Ascending aorta (tissue), 2 donors: Measurements from ENCODE around the gene ADAM15. TPM values are rescaled to one million over a fixed set of nuclear protein-coding genes. Genes with fewer than 3 reads are reported as not detected.

Experiments
- DNase-seq, 2 donors: peaks; one replicate each; pipeline ENCODE4 v3.0.0-alpha.2; 2019; ENCODE audit warnings: low spot score in 2 of 2
- H3K27ac ChIP-seq, 2 donors: fragments of 200-600 bp; sonication (generic); one replicate each; pipeline ENCODE4 v1.5.1; 2016 to 2017; ENCODE audit warnings: mild to moderate bottlenecking in 1 of 2
- H3K27me3 ChIP-seq: fragments of 200-600 bp; sonication (generic); one replicate; pipeline ENCODE4 v1.5.1; 2017
- H3K36me3 ChIP-seq, 2 donors: fragments of 200-600 bp; sonication (generic); one replicate each; pipeline ENCODE4 v1.5.1; 2016
- H3K4me1 ChIP-seq, 2 donors: fragments of 200-600 bp; sonication (generic); one replicate each; pipeline ENCODE4 v1.5.1; 2016 to 2017; ENCODE audit warnings: mild to moderate bottlenecking in 1 of 2
- H3K4me3 ChIP-seq, 2 donors: fragments of 200-600 bp; sonication (generic); one replicate each; pipeline ENCODE4 v1.5.1; 2016 to 2017; ENCODE audit warnings: mild to moderate bottlenecking in 1 of 2
- H3K9me3 ChIP-seq, 2 donors: fragments of 200-600 bp; sonication (generic); one replicate each; pipeline ENCODE4 v1.5.1; 2016
- intact Hi-C: fragments of 100-400 bp; cut with DNase I; formaldehyde crosslinking; loops from one replicate; pipeline ENCODE4 v1.15.1; 2023
- total RNA-seq: library from RNA; depleted of rRNA; stranded (reverse); fragments of >200 nt; gene quantifications from one replicate; pipeline ENCODE4 v1.1.0, GENCODE V29; 2016
- TF ChIP-seq, protein P1 (sequence below), 3 experiments: fragments of 200-600 bp in 2 of 3; fragments of 450-650 bp in 1 of 3; sonication (generic) in 2 of 3; IDR thresholded peaks; one replicate each; pipeline ENCODE4 v1.5.1; 2016 to 2019; ENCODE audit warnings: antibody characterized with exemption in 3 of 3, mild to moderate bottlenecking in 1 of 3, moderate library complexity in 1 of 3

Gene ADAM15
- total RNA-seq, 1 donor from 2014 or later = 610 TPM

DNA sequence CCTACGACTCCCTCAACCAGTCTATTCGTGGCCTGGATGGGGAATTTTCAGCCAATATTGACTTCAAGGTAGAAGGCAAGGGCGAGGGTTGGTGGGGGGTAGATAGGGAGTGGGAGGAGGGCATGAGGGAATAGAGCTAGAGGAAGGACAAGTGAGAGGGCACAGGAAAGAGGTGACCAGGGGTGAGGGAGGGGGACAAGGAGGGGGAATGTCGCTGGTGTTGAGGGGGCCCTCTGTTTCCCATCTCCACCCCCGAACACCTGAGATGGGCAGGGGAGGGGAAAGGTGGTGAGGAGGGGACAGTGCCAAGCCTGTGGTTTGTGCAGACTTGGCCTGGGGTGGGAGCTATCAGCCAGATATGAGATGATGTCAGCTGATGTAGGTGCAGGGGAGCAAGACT is 8.3 kb upstream of the ADAM15 start:
- H3K4me1 ChIP-seq = no peaks in the 10 kb centered on the region
- H3K4me3 ChIP-seq = no peak overlapping the region
- no peaks in the 10 kb centered on the region for H3K36me3 ChIP-seq
- H3K27ac ChIP-seq = no peak overlapping the region
- no peaks in the 10 kb centered on the region for H3K27me3 ChIP-seq
- intact Hi-C loops = no loop called here
- H3K9me3 ChIP-seq = no peaks in the 10 kb centered on the region
- DNase-seq = no peak
- TF ChIP-seq, protein P1, sequence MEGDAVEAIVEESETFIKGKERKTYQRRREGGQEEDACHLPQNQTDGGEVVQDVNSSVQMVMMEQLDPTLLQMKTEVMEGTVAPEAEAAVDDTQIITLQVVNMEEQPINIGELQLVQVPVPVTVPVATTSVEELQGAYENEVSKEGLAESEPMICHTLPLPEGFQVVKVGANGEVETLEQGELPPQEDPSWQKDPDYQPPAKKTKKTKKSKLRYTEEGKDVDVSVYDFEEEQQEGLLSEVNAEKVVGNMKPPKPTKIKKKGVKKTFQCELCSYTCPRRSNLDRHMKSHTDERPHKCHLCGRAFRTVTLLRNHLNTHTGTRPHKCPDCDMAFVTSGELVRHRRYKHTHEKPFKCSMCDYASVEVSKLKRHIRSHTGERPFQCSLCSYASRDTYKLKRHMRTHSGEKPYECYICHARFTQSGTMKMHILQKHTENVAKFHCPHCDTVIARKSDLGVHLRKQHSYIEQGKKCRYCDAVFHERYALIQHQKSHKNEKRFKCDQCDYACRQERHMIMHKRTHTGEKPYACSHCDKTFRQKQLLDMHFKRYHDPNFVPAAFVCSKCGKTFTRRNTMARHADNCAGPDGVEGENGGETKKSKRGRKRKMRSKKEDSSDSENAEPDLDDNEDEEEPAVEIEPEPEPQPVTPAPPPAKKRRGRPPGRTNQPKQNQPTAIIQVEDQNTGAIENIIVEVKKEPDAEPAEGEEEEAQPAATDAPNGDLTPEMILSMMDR (IDR thresholded peaks at IDR 0.05) = no peak

DNA sequence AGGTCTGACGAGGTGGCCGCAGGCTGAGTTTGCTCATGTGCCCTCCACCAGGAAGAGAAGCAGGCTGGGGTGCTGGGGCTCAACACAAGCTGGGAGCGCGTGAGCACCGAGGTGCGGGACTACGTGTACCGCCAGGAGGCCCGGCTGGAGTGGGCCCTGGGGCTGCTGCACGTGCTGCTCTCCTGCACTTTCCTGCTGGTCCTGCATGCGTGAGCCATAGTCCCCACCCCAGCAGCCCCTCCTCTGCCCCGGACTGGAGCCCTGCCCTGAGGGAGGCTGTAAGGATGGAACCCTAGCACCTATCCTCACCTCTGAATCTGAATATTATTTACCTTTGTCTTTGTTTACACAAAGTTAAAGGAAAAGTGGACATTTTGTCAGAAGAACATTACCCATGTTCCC is 7.8 kb upstream of the ADAM15 start:
- no peaks in the 10 kb centered on the region for H3K36me3 ChIP-seq
- no peak overlapping the region for H3K27ac ChIP-seq
- no peaks in the 10 kb centered on the region for H3K9me3 ChIP-seq
- TF ChIP-seq, protein P1 (IDR thresholded peaks at IDR 0.05) = no peak
- no peak for DNase-seq
- no peaks in the 10 kb centered on the region for H3K4me1 ChIP-seq
- no peak overlapping the region for H3K4me3 ChIP-seq
- no peaks in the 10 kb centered on the region for H3K27me3 ChIP-seq
- intact Hi-C loops = no loop called here

DNA sequence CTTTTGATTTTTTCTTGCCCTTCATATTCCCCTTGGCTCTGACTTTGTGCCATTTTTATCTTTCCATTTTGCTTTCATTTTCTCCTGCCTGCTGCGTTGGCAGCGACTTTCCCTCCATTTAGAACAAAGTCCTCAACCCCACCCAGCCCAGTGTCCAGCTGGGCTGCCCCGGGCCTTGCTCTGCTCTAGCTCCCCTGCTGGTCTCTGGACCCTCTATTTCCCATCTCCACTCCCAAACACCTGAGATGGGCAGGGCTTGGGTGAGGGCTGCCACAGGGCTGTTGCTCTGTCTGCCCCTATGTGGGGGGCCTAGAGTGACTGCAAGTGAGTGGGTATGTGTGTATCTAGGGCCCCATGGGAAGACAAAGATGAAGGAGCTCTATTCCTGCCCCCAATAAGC is 7.3 kb upstream of the ADAM15 start:
- Histone ChIP-seq H3K4me1 (no peaks in the 10 kb centered on the region), H3K27me3 (no peaks in the 10 kb centered on the region), H3K27ac (no peak overlapping the region), H3K9me3 (no peaks in the 10 kb centered on the region), H3K36me3 (no peaks in the 10 kb centered on the region), H3K4me3 (no peak overlapping the region)
- TF ChIP-seq, protein P1 (IDR thresholded peaks at IDR 0.05) = no peak
- DNase-seq = no peak
- intact Hi-C loops = no loop called here

DNA sequence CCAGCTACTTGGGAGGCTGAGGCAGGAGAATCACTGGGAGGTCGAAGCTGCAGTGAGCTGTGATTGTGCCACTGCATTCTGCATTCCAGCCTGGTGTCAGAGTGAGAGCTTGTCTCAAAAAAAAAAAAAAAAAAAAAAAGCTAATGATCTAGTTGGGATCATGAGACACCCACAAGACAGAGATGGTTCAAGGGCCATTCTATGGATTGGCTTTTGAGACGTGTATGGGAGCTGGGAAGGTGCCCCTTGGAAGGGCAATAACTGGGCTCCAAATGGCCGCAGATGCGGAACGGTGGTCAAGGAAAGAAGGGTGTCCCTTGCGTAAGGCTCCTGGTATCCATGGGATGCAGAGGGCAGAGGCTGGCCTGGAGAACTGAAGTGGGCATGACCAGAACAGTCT is 6.8 kb upstream of the ADAM15 start:
- Histone ChIP-seq H3K27me3 (no peaks in the 10 kb centered on the region), H3K4me1 (no peaks in the 10 kb centered on the region), H3K9me3 (no peaks in the 10 kb centered on the region), H3K27ac (no peak overlapping the region), H3K4me3 (no peak overlapping the region), H3K36me3 (no peaks in the 10 kb centered on the region)
- TF ChIP-seq, protein P1 (IDR thresholded peaks at IDR 0.05) = no peak
- DNase-seq = no peak
- intact Hi-C loops = no loop called here

DNA sequence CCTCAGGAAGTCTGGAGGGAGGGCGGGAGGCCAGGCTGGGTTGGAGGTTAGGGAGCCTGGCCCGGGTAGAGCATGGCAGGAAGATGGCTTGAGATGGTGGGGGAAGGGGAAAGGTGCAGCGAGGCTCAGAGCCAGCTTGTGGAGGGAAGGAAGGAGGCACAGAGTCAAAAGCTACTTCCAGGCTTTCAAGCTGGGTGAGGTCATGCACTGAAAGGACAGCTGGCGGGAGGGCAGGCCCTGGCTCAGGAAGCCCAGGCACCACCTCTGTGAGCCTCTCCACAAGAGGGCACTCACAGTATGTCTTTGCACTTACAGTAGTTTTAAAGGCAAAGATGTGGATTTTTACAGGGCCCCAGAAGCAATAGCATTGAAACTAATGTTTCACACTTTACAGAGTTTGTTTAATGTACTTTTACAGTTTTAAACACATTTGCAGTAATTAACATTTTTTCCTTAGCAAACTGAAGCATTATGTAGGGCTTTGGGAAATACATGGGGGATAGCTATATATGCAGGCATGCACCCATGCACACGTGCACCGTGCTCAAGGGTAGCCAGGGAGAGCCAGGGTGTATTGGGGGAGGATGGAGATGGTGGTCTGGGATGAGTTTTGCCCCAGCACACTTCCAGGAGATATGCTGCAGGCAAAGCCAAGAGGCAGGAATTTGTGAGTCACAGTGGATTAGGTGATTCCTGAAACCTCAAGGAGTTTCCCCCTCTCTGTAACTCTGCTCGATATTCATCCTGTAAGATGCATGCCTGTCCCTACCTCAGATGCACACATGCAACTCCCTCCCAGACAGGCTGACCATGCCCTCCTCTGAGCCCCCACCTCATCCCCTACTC is 6.1 kb upstream of the ADAM15 start:
- TF ChIP-seq, protein P1 (IDR thresholded peaks at IDR 0.05) = peak; percentile 54 to 83 (median 72)
- intact Hi-C loops = loop anchor here (1.0 kb wide), 2 partner anchors 16 to 39 kb away; no protein-coding TSS in a partner anchor
- Histone ChIP-seq H3K27me3 (no peaks in the 10 kb centered on the region), H3K27ac (no peak overlapping the region), H3K36me3 (no peaks in the 10 kb centered on the region), H3K4me3 (no peak overlapping the region), H3K9me3 (no peaks in the 10 kb centered on the region), H3K4me1 (peaks cover 0 to 4% of the 10 kb centered on the region in 2 donors)
- peak; percentile 51 to 91 for DNase-seq
